HL-60/S4 treated with retinoic acid at 250 ng/mL for 4 days and 3 days (cell line): ENCODE measurements around the gene DIMT1.

ENCODE experiments used
- in situ Hi-C: fragments of 300-500 bp; cut with MboI; formaldehyde crosslinking; loops from 2 replicates; pipeline ENCODE4 v1.7.0; 2022; ENCODE audit warnings: low sequenced_read_pairs

The DIMT1 gene

GRCh38 chr5:62403411-62404250 is at the start of gene DIMT1:
TSS of gene DIMT1 (minus strand) at chr5:62403905. CDS start at chr5:62403772, 133 bp downstream.
- in situ Hi-C loops: no loop called here

GRCh38 chr5:62450259-62450658 is 46.6 kb upstream of the DIMT1 start:
- in situ Hi-C loops: loop anchor here (25.0 kb wide), 1 partner anchor 337 kb away; no protein-coding TSS in a partner anchor

DNA sequence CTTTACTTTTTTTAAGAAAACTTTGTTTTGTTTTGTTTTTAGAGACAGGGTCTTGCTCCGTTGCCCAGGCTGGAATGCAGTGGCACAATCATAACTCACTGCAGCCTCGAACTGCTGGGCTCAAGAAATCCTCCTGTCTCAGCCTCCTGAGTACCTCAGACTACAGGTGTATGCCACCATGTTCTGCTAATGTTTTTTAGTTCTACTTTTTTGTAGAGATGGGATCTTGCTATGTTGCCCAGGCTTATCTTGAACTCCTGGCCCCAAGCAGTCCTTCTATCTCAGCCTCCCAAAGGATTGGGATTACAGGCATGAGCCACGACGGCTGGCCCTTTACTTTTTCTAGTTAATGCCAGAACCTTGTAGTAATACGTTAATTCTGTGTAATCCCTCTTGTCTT is 44.8 kb upstream of the DIMT1 start:
- in situ Hi-C loops: no loop called here

- in situ Hi-C loops: no loop called here
These were observed 28.9 kb upstream of the DIMT1 start for GRCh38 chr5:62432621-62433064.

DNA sequence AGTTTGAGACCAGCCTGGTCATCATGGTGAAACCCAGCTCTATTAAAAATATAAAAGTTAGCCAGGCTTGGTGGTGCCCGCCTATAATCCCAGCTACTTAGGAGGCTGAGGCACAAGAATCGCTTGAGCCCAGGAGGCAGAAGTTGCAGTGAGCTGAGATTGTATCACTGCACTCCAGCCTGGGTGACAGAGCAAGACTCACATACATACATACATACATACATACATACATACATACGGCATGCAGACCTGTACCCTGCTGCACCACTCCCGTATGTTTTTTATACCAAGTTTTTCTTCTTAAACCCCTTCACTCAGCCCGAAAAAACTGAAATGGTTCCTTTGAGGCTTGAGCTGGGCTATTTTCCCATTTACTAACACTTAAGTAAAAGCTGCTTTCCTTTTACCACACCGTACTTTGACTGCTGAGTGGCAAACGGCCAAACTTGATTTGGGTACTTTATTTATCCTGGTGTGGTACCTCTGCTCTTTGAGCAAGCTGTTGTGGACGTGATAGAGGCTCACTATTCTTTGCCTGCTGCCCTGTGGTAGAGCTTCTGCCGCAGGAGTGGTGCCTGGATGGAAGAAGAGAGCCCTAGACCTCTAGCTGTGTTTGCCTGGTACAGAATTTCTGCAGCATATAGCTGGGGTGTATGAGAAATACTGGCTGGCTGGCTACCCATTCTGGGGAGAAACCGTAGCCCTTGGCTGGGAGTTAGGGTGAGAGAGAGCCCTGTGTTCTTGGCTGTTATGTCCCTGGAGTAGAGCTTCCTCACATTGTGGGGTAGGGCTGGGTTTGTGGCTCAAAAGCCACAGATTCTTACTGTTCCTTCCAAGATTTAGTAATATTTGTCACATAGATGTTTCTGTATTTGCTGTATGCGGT is 28.3 kb upstream of the DIMT1 start:
- in situ Hi-C loops: no loop called here

DNA sequence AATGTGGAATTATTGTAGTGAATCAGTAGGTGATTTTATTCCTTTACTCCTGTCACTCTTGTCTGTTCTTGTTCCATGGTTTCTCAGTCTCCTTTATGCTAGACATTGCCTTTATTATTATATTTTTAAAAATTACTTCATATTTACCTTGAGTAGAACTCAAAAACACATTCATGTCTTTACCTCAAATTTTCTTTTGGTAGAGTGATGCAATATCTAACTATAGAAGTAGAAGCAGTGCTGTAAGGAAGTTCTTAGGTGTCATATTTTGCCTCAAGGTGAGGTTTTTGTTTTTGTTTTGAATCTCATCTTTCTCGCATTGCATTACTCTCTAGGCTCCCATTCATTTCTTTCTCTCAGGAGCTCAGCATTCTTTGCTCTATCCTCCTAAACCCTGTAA is 21.1 kb upstream of the DIMT1 start:
- in situ Hi-C loops: no loop called here

DNA sequence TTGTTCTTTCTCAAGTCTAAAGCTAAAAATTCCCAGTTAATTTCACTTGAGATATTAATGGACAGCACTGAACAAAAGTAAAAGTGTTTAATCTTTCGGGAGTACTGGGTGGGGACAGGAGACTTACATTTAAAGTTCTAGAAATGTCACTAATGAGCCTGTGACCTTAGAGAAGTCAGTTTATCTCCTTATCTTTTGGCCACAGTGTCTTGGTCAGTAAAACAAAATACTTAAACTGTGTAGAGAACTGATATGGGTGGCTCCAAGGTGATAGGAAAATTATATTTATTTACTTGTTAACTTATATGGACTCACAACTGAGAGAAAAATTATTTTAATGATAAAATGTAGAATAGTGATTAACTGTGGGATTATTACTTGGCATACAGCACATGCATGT is 17.7 kb upstream of the DIMT1 start:
- in situ Hi-C loops: no loop called here

- in situ Hi-C loops: no loop called here
These were observed 15.9 kb upstream of the DIMT1 start for GRCh38 chr5:62419609-62420008.

- in situ Hi-C loops: no loop called here
These were observed 14.9 kb upstream of the DIMT1 start for GRCh38 chr5:62418462-62419076.

GRCh38 chr5:62413711-62414110 is 10.0 kb upstream of the DIMT1 start:
- in situ Hi-C loops: no loop called here

DNA sequence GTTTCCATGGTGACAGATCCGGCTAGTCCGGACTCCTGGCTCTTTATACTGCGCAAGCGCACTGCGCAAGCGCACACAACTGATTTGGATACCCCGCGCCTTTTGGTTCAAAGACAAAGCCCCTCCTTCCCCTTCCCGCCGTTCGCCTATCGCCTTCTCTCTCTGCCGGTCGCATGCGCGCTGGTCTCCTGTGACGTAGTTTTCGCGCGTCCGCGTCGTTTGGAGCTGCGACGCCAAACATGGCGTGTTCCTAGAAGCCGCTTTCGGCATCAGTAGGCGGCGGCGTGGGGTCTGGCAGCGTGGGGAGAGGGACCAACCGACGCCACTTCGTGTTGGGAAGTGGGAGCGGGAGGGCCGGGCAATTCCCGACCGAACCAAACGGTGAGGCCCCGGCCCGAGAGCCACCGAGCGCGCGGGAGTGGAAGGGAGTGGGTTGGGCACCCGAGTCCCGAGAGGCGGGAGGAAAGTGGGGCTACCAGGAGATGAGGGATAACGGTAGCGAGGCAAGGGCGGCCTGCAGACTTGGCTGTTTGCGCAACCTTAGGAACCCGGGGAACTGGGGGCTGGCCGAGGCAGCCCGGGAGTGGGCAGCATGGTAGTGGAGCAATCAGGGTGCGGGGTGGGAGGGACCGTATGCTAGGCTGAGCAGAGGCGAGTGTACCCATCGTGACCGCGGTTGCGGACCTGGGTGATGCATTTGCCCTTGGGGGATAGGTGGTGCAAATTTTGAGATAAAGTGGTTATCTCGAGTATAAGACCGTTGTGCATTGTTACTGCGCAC is 9.0 kb upstream of the DIMT1 start, which contains the start of gene IPO11:
IPO11 (plus strand) TSS at position 215 of the 781 bp plus-strand sequence. CDS start 24,517 bp downstream, outside the sequence.
- in situ Hi-C loops: no loop called here

DNA sequence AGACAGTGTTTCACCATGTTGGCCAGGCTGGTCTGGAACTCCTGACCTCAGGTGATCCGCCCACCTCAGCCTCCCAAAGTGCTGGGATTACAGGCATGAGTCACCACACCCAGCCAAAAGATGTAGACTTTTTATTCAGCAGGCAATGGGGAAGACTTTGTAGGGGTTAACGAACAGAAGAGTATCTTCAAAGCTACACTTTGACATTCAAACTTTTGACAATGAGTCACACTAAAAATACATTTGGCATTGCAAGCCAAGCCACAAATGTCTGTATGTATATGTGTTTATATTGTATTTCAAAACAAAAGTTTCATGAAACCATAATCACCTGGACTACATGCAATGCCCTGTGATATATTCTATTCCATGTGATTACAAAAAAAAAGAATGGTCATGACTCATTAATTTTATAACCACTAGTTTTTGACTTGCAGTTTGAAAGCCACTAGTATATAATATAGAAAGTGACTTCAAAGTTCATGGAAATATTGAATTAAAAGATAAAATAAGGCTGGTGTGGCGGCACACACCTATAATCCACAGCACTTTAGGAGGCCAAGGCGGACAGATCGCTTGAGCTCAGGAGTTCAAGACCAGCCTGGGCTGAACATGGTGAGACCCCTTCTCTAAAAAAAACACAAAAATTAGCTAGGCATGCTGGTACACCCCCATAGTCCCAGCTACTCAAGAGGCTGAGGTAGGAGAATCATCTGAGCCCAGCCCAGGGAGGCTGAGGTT is 8.3 kb downstream of the DIMT1 start:
- in situ Hi-C loops: no loop called here

- in situ Hi-C loops: no loop called here
These were observed 16.9 kb downstream of the DIMT1 start for GRCh38 chr5:62386824-62387223.

GRCh38 chr5:62385816-62386400 is 17.8 kb downstream of the DIMT1 start:
- in situ Hi-C loops: no loop called here

- in situ Hi-C loops: no loop called here
These were observed 18.6 kb downstream of the DIMT1 start for GRCh38 chr5:62385131-62385530.

GRCh38 chr5:62376064-62376463 is 27.6 kb downstream of the DIMT1 start:
- in situ Hi-C loops: no loop called here

- in situ Hi-C loops: no loop called here
These were observed 28.1 kb downstream of the DIMT1 start for GRCh38 chr5:62375627-62376026.

GRCh38 chr5:62374090-62374489 is 29.6 kb downstream of the DIMT1 start:
- in situ Hi-C loops: no loop called here

DNA sequence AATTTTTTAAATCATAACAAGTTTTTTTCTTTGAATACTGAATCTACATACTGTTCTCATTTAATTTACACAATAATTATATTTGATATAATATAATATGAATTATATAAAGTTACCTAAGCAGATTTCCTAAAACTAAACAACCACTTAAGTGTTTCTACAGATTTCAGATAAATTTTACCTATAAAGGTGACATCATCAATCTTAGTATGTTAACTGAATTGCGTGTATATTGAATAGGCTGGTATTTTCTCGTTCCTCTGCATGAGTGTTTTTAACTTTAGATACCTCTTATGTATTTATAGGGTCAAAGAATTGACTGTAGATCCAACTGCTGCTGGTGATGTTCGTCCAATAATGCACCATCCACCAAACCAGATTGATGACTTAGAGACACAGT is 30.3 kb downstream of the DIMT1 start:
- in situ Hi-C loops: no loop called here
